Panc1 (cell line): ENCODE results near the gene CPEB1. TPM values are rescaled to one million over a fixed set of nuclear protein-coding genes. Genes with fewer than 3 reads are reported as not detected.

ENCODE experiments used
- ATAC-seq: fragments of 200-7000 bp; cut with Tn5 transposase; 2 replicates; pipeline ENCODE4 v1.9.1; 2020; ENCODE audit warnings: mild to moderate bottlenecking, moderate library complexity
- BruUV-seq: library from RNA; stranded (reverse); fragments of 400-500 nt; replicated peaks from 2 replicates; lab custom pipeline; 2021; lab: Mats Ljungman, UMichigan
- CTCF ChIA-PET: fragments of 300-600 bp; sonication (Branson Sonifier 250); formaldehyde crosslinking; loops from one replicate; lab custom pipeline; 2022; ENCODE audit warnings: antibody characterized with exemption; lab: Charles Lee
- POLR2A ChIA-PET: fragments of 300-600 bp; sonication (Branson Sonifier 250); formaldehyde crosslinking; loops from one replicate; lab custom pipeline; 2022; ENCODE audit warnings: antibody characterized with exemption; lab: Charles Lee
- DNase-seq: peaks from one replicate; pipeline ENCODE4 v3.0.0-alpha.2; 2010; ENCODE audit warnings: low read depth, low spot score
- H3K27ac ChIP-seq: 2 replicates; pipeline ENCODE4 v1.5.1; 2011; ENCODE audit warnings: mild to moderate bottlenecking, low read length, inconsistent platforms
- H3K27me3 ChIP-seq: fragments of 200-500 bp; sonication (Bioruptor generic); 2 replicates; pipeline ENCODE4 v1.6.0; 2014; ENCODE audit warnings: low read length, inconsistent platforms; ENCODE audit not compliant: control insufficient read depth, insufficient read depth
- H3K36me3 ChIP-seq: fragments of 200-500 bp; sonication (Bioruptor generic); 2 replicates; pipeline ENCODE4 v1.5.1; 2014; ENCODE audit warnings: inconsistent platforms, mild to moderate bottlenecking, low read length, moderate library complexity; ENCODE audit not compliant: control insufficient read depth, insufficient read depth
- H3K4me1 ChIP-seq: 2 replicates; pipeline ENCODE4 v1.5.1; 2011; ENCODE audit warnings: inconsistent platforms, mild to moderate bottlenecking, low read length, moderate library complexity; ENCODE audit not compliant: control insufficient read depth, insufficient read depth
- H3K4me3 ChIP-seq, 2 experiments: 2 replicates each; pipeline ENCODE4 v1.5.1; 2011 to 2012; ENCODE audit warnings: low read depth in 2 of 2, low read length in 2 of 2, mild to moderate bottlenecking in 2 of 2, inconsistent platforms in 1 of 2, moderate library complexity in 1 of 2
- H3K9me3 ChIP-seq: fragments of 200-500 bp; sonication (Bioruptor generic); 2 replicates; pipeline ENCODE4 v1.5.1; 2014; ENCODE audit warnings: low read depth, mild to moderate bottlenecking, inconsistent platforms, low read length, moderate library complexity; ENCODE audit not compliant: control insufficient read depth, insufficient read depth
- POLR2AphosphoS5 ChIP-seq: IDR thresholded peaks from 2 replicates; pipeline ENCODE4 v1.6.1; 2012; ENCODE audit warnings: mild to moderate bottlenecking, low read depth, low read length, moderate library complexity
- SIN3A ChIP-seq: IDR thresholded peaks from 2 replicates; pipeline ENCODE4 v1.6.1; 2012; ENCODE audit warnings: low read depth, mild to moderate bottlenecking, low read length, moderate library complexity, borderline replicate concordance; ENCODE audit not compliant: insufficient read depth
- TCF7L2 ChIP-seq: IDR thresholded peaks from 2 replicates; pipeline ENCODE4 v1.6.1; 2011; ENCODE audit warnings: mild to moderate bottlenecking, low read depth, low read length, inconsistent platforms
- in situ Hi-C: cut with HindIII; loops from 2 replicates; pipeline ENCODE4 v1.10.0; 2016; ENCODE audit warnings: low sequenced_read_pairs, low pct_unique_long_range_greater_than_20kb
- intact Hi-C: fragments of 100-400 bp; cut with micrococcal nuclease; formaldehyde crosslinking; loops from one replicate; pipeline ENCODE4 v1.10.0; 2022; ENCODE audit not compliant: unreplicated experiment
- total RNA-seq: library from RNA; stranded (reverse); gene quantifications from one replicate; pipeline ENCODE4 v1.2.1, GENCODE V29; 2021; ENCODE audit not compliant: unreplicated experiment
- TF ChIP-seq, protein P1 (sequence below): fragments of 450-650 bp; IDR thresholded peaks from 2 replicates; pipeline ENCODE4 v1.5.1; 2017; ENCODE audit warnings: mild to moderate bottlenecking
- TF ChIP-seq, protein P2 (sequence below), 2 experiments: IDR thresholded peaks; 2 replicates each; pipeline ENCODE4 v1.6.1; 2011 to 2012; ENCODE audit warnings: low read depth in 2 of 2, control low read depth in 1 of 2, low read length in 1 of 2, mild to moderate bottlenecking in 1 of 2, moderate library complexity in 1 of 2; ENCODE audit not compliant: insufficient read depth in 1 of 2

CPEB1 gene
- total RNA-seq, 1 experiment from 2014 or later = 19.5 TPM

DNA sequence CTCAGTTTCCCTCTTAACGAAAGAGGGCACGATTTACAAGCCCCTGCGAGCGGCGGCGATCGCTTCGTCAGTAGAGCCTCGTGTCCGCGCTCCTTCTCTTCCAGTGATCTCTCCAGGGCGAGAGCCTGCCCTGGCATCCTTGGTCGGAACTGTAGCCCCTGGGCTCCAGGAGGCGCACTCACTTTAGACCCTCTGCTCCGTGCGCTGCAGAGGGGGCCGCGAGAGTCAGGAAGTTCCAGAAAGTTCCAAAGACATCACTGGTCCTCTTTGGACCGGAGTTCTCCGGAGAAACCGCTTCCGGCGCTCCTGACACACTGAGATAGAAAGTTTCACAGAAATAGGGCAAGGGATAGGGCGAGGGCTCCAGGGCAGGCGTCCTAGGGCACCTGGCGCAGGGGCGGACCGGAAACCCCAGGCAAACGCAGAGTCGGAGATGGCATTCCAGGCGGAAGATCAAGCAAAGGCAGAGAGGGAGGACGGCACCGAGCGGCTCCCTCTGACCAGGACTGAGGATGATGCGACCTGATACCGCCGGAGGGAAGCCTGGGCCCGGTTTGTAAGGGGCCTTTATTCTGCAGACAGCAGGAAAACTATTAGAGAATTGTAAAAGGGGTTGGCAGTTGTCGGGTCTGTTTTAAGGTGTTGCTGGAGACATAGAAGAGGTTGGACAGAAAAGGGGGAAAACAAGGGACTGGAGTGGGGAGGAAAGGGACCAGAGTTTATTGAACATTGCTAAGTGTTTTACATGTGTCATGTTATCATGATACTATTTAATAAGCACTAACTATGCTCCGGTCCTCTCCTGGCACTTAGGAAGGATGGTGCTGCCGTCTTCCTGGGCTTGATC lies 1.3 kb upstream of the CPEB1 start:
- POLR2A ChIA-PET = no interaction called here
- in situ Hi-C loops (no loop called here), intact Hi-C loops (no loop called here)
- CTCF ChIA-PET = no interaction called here
- Histone ChIP-seq H3K27ac (peak overlapping the region; percentile 48; the same call in 1 of the 2 replicates), H3K9me3 (no peaks in the 10 kb centered on the region), H3K4me3 (peak overlapping the region; percentile 51 to 57), H3K4me1 (peaks cover 33% of the 10 kb centered on the region), H3K27me3 (no peaks in the 10 kb centered on the region), H3K36me3 (no peaks in the 10 kb centered on the region)
- DNase-seq (no peak), ATAC-seq (no peak)
- TF ChIP-seq TCF7L2 (no peak), POLR2AphosphoS5 (no peak)
- BruUV-seq = no TSS peak

GRCh38 chr15:82647835-82648256 lies 683 bp upstream of the CPEB1 start:
- ChIA-PET POLR2A (no interaction called here), CTCF (no interaction called here)
- no TSS peak for BruUV-seq
- in situ Hi-C loops (no loop called here), intact Hi-C loops (no loop called here)
- Histone ChIP-seq H3K4me1 (peaks cover 33% of the 10 kb centered on the region), H3K9me3 (no peaks in the 10 kb centered on the region), H3K36me3 (no peaks in the 10 kb centered on the region), H3K4me3 (peak overlapping the region; percentile 51 to 57), H3K27ac (peak overlapping the region; percentile 71; the same call in 1 of the 2 replicates), H3K27me3 (no peaks in the 10 kb centered on the region)
- peak; percentile 86 for ATAC-seq
- TF ChIP-seq, protein P1, sequence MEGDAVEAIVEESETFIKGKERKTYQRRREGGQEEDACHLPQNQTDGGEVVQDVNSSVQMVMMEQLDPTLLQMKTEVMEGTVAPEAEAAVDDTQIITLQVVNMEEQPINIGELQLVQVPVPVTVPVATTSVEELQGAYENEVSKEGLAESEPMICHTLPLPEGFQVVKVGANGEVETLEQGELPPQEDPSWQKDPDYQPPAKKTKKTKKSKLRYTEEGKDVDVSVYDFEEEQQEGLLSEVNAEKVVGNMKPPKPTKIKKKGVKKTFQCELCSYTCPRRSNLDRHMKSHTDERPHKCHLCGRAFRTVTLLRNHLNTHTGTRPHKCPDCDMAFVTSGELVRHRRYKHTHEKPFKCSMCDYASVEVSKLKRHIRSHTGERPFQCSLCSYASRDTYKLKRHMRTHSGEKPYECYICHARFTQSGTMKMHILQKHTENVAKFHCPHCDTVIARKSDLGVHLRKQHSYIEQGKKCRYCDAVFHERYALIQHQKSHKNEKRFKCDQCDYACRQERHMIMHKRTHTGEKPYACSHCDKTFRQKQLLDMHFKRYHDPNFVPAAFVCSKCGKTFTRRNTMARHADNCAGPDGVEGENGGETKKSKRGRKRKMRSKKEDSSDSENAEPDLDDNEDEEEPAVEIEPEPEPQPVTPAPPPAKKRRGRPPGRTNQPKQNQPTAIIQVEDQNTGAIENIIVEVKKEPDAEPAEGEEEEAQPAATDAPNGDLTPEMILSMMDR = no peak
- no peak for TF ChIP-seq SIN3A
- TF ChIP-seq POLR2AphosphoS5 = no peak; the same call in 1 of the 2 replicates
- TF ChIP-seq TCF7L2 = no peak
- TF ChIP-seq, protein P2, sequence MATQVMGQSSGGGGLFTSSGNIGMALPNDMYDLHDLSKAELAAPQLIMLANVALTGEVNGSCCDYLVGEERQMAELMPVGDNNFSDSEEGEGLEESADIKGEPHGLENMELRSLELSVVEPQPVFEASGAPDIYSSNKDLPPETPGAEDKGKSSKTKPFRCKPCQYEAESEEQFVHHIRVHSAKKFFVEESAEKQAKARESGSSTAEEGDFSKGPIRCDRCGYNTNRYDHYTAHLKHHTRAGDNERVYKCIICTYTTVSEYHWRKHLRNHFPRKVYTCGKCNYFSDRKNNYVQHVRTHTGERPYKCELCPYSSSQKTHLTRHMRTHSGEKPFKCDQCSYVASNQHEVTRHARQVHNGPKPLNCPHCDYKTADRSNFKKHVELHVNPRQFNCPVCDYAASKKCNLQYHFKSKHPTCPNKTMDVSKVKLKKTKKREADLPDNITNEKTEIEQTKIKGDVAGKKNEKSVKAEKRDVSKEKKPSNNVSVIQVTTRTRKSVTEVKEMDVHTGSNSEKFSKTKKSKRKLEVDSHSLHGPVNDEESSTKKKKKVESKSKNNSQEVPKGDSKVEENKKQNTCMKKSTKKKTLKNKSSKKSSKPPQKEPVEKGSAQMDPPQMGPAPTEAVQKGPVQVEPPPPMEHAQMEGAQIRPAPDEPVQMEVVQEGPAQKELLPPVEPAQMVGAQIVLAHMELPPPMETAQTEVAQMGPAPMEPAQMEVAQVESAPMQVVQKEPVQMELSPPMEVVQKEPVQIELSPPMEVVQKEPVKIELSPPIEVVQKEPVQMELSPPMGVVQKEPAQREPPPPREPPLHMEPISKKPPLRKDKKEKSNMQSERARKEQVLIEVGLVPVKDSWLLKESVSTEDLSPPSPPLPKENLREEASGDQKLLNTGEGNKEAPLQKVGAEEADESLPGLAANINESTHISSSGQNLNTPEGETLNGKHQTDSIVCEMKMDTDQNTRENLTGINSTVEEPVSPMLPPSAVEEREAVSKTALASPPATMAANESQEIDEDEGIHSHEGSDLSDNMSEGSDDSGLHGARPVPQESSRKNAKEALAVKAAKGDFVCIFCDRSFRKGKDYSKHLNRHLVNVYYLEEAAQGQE (IDR thresholded peaks at IDR 0.05; ENCODE audit: insufficient read depth in 1 of 2, low read depth in 2 of 2, low read length in 1 of 2) = no peak
- no peak for DNase-seq
